H1 (cell line): ENCODE data around the gene RPS21. TPM values are rescaled to one million over a fixed set of nuclear protein-coding genes. Genes with fewer than 3 reads are reported as not detected.

Source experiments
- CEBPB ChIP-seq: IDR thresholded peaks from 2 replicates; pipeline ENCODE4 v1.6.1; 2012; ENCODE audit warnings: low read depth, low read length
- JUN ChIP-seq: IDR thresholded peaks from 2 replicates; pipeline ENCODE4 v1.6.1; 2011; ENCODE audit warnings: low read depth, mild to moderate bottlenecking, improper control_type of control experiment, low read length
- RNF2 ChIP-seq: fragments of 200-900, 300-1000 bp; sonication (generic); IDR thresholded peaks from 2 replicates; pipeline ENCODE4 v1.7.1; 2016; ENCODE audit warnings: borderline replicate concordance, low read depth, mild to moderate bottlenecking, antibody characterized with exemption, low read length; ENCODE audit not compliant: poor library complexity, severe bottlenecking; ENCODE audit errors: missing control alignments
- SAP30 ChIP-seq: fragments of 300-600 bp; sonication (generic); IDR thresholded peaks from 2 replicates; pipeline ENCODE4 v1.7.1; 2012; ENCODE audit warnings: low read length, moderate library complexity, mild to moderate bottlenecking, inconsistent platforms; ENCODE audit not compliant: insufficient read depth, insufficient replicate concordance
- SIX5 ChIP-seq: IDR thresholded peaks from 2 replicates; pipeline ENCODE4 v1.6.1; 2011; ENCODE audit warnings: mild to moderate bottlenecking, low read depth, low read length
- polyA plus RNA-seq, 7 experiments: library from polyadenylated mRNA; depleted of rRNA in 3 of 7; stranded (reverse) in 5 of 7; unstranded in 2 of 7; fragments of >200 nt in 5 of 7; fragments of 200-250 nt in 2 of 7; gene quantifications; 1 replicate in 5 of 7; 2 replicates in 1 of 7; 4 replicates in 1 of 7; pipeline versions ENCODE4 v1.2.1 to v1.2.3, GENCODE V29; 2011 to 2013; ENCODE audit warnings: missing spikeins in 2 of 7, mixed read lengths in 2 of 7
- total RNA-seq: library from RNA; stranded (reverse); fragmentation: NEBNext Ultra II Directional; extraction: Animal tissue kit (Norgen Biotek cat#: 25700); gene quantifications from 2 replicates; pipeline ENCODE4 v1.2.1, GENCODE V29; 2021
- TF ChIP-seq, protein P1 (sequence below): fragments of 300-600 bp; sonication (generic); IDR thresholded peaks from 2 replicates; pipeline ENCODE4 v1.7.1; 2012; ENCODE audit warnings: low read length, moderate library complexity, mild to moderate bottlenecking, inconsistent platforms; ENCODE audit not compliant: insufficient replicate concordance
- TF ChIP-seq, protein P2 (sequence below): IDR thresholded peaks from 2 replicates; pipeline ENCODE4 v1.6.1; 2011; ENCODE audit warnings: low read length, improper control_type of control experiment

RPS21 gene
- total and polyA plus RNA-seq, 2 of the 8 experiments (the other 6 are each of a cell fraction or from before 2014, with no cell fraction given): 1,787 to 7,219 TPM

DNA sequence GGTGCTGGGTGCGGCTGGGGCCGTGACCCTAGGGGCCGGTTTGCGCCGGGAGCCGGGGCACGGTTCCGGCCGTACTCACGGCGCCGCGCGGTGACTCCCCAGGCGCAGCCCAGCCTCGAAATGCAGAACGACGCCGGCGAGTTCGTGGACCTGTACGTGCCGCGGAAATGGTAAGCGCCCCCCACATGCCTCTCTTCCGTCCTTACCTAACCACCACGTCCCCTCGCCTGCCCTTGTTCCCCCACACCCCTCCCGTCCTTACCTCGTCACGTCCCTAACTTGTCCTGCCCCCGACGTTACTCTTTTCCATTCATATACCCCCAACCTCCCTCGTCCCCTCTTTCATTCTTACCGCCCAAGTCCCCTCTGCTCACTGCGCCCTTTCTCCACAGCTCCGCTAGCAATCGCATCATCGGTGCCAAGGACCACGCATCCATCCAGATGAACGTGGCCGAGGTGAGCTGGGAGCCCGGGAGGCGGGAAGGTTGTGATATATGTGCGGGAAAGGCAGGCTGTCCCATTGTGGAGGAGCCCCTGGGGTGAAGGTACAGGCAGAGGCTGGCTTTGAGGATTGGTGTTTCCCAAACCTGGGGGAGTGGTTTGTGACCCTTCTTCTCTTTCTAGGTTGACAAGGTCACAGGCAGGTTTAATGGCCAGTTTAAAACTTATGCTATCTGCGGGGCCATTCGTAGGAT is 463 bp downstream of the RPS21 start (continued):
- TF ChIP-seq SAP30 (peak; percentile 70), JUN (no peak), SIX5 (no peak), CEBPB (no peak), RNF2 (no peak)
- TF ChIP-seq, protein P1, sequence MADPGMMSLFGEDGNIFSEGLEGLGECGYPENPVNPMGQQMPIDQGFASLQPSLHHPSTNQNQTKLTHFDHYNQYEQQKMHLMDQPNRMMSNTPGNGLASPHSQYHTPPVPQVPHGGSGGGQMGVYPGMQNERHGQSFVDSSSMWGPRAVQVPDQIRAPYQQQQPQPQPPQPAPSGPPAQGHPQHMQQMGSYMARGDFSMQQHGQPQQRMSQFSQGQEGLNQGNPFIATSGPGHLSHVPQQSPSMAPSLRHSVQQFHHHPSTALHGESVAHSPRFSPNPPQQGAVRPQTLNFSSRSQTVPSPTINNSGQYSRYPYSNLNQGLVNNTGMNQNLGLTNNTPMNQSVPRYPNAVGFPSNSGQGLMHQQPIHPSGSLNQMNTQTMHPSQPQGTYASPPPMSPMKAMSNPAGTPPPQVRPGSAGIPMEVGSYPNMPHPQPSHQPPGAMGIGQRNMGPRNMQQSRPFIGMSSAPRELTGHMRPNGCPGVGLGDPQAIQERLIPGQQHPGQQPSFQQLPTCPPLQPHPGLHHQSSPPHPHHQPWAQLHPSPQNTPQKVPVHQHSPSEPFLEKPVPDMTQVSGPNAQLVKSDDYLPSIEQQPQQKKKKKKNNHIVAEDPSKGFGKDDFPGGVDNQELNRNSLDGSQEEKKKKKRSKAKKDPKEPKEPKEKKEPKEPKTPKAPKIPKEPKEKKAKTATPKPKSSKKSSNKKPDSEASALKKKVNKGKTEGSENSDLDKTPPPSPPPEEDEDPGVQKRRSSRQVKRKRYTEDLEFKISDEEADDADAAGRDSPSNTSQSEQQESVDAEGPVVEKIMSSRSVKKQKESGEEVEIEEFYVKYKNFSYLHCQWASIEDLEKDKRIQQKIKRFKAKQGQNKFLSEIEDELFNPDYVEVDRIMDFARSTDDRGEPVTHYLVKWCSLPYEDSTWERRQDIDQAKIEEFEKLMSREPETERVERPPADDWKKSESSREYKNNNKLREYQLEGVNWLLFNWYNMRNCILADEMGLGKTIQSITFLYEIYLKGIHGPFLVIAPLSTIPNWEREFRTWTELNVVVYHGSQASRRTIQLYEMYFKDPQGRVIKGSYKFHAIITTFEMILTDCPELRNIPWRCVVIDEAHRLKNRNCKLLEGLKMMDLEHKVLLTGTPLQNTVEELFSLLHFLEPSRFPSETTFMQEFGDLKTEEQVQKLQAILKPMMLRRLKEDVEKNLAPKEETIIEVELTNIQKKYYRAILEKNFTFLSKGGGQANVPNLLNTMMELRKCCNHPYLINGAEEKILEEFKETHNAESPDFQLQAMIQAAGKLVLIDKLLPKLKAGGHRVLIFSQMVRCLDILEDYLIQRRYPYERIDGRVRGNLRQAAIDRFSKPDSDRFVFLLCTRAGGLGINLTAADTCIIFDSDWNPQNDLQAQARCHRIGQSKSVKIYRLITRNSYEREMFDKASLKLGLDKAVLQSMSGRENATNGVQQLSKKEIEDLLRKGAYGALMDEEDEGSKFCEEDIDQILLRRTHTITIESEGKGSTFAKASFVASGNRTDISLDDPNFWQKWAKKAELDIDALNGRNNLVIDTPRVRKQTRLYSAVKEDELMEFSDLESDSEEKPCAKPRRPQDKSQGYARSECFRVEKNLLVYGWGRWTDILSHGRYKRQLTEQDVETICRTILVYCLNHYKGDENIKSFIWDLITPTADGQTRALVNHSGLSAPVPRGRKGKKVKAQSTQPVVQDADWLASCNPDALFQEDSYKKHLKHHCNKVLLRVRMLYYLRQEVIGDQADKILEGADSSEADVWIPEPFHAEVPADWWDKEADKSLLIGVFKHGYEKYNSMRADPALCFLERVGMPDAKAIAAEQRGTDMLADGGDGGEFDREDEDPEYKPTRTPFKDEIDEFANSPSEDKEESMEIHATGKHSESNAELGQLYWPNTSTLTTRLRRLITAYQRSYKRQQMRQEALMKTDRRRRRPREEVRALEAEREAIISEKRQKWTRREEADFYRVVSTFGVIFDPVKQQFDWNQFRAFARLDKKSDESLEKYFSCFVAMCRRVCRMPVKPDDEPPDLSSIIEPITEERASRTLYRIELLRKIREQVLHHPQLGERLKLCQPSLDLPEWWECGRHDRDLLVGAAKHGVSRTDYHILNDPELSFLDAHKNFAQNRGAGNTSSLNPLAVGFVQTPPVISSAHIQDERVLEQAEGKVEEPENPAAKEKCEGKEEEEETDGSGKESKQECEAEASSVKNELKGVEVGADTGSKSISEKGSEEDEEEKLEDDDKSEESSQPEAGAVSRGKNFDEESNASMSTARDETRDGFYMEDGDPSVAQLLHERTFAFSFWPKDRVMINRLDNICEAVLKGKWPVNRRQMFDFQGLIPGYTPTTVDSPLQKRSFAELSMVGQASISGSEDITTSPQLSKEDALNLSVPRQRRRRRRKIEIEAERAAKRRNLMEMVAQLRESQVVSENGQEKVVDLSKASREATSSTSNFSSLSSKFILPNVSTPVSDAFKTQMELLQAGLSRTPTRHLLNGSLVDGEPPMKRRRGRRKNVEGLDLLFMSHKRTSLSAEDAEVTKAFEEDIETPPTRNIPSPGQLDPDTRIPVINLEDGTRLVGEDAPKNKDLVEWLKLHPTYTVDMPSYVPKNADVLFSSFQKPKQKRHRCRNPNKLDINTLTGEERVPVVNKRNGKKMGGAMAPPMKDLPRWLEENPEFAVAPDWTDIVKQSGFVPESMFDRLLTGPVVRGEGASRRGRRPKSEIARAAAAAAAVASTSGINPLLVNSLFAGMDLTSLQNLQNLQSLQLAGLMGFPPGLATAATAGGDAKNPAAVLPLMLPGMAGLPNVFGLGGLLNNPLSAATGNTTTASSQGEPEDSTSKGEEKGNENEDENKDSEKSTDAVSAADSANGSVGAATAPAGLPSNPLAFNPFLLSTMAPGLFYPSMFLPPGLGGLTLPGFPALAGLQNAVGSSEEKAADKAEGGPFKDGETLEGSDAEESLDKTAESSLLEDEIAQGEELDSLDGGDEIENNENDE: no peak
- TF ChIP-seq, protein P2, sequence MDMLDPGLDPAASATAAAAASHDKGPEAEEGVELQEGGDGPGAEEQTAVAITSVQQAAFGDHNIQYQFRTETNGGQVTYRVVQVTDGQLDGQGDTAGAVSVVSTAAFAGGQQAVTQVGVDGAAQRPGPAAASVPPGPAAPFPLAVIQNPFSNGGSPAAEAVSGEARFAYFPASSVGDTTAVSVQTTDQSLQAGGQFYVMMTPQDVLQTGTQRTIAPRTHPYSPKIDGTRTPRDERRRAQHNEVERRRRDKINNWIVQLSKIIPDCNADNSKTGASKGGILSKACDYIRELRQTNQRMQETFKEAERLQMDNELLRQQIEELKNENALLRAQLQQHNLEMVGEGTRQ: no peak
